Activated CD4-positive, alpha-beta memory T cell treated with anti-CD3 and anti-CD28 coated beads, Interleukin-2, amount 10 ng/mL, durations not matched to agents 7 days and 5 days (primary cell): ENCODE data around the gene JAML. TPM values are rescaled to one million over a fixed set of nuclear protein-coding genes. Genes with fewer than 3 reads are reported as not detected.

Experiments
- CTCF ChIA-PET: fragments of 350-600 bp; sonication (Branson Sonifier 250); formaldehyde crosslinking; loops from one replicate; lab custom pipeline; 2021; ENCODE audit warnings: antibody characterized with exemption, inconsistent platforms; lab: Charles Lee
- POLR2A ChIA-PET: fragments of 350-600 bp; sonication (Branson Sonifier 250); formaldehyde crosslinking; loops from one replicate; lab custom pipeline; 2021; ENCODE audit warnings: antibody characterized with exemption; lab: Charles Lee
- DNase-seq: peaks from one replicate; pipeline ENCODE4 v3.0.0-alpha.2; 2020
- H3K27ac Mint-ChIP-seq: one replicate; pipeline ENCODE4 v1.8.0; 2021; ENCODE audit warnings: mild to moderate bottlenecking, mixed read lengths
- H3K27me3 Mint-ChIP-seq: one replicate; pipeline ENCODE4 v1.8.0; 2021; ENCODE audit warnings: mixed read lengths
- H3K36me3 Mint-ChIP-seq: one replicate; pipeline ENCODE4 v1.8.0; 2021; ENCODE audit warnings: low read depth, mixed read lengths
- H3K4me1 Mint-ChIP-seq: one replicate; pipeline ENCODE4 v1.8.0; 2021; ENCODE audit warnings: mixed read lengths
- H3K4me3 Mint-ChIP-seq: one replicate; pipeline ENCODE4 v1.8.0; 2021; ENCODE audit warnings: mild to moderate bottlenecking, mixed read lengths
- H3K9me3 Mint-ChIP-seq: one replicate; pipeline ENCODE4 v1.8.0; 2021; ENCODE audit warnings: mixed read lengths
- total RNA-seq, 2 experiments: library from RNA; stranded (reverse); gene quantifications; one replicate each; pipeline ENCODE4 v1.2.3, GENCODE V29; 2021

Gene JAML
- total RNA-seq, 2 experiments from 2014 or later, result 102 to 103 TPM

DNA sequence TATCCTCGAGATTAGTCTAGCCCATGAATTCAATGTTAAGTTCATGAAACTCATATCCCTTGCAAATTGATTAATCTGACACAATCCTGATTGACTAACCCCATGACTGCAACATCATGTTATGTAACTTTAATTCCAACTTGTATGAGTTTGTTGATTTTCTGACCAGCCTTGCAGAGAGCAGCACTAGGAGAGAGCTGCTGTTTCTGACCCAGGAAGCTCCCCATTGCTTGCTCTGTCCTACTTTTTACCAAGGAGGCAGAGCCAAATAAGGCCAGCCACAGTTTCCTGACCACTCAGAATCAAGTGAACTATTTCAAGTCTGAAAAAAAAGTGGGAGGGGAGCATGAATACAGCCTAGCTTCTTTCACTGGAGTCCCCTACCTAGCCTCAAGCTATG lies 14.1 kb upstream of the JAML start:
- DNase-seq, result no peak
- peak overlapping the region; percentile 63 for H3K4me3 Mint-ChIP-seq
- H3K36me3 Mint-ChIP-seq, result peaks cover 67% of the 10 kb centered on the region
- peak overlapping the region; percentile 78 for H3K27ac Mint-ChIP-seq
- no peaks in the 10 kb centered on the region for H3K9me3 Mint-ChIP-seq
- ChIA-PET CTCF (interaction anchor here (1.3 to 4.1 kb wide), 6 partner anchors 10 to 57 kb away, joined by 4 to 43 read pairs (median 6); partner anchors contain the start of genes JAML and MPZL3), POLR2A (interaction anchor here (0.6 to 5.6 kb wide), 15 partner anchors 8 to 334 kb away, joined by 3 to 96 read pairs (median 9); partner anchors contain the start of genes CD3D, CD3G, JAML and MPZL3)
- peaks cover 83% of the 10 kb centered on the region for H3K4me1 Mint-ChIP-seq
- H3K27me3 Mint-ChIP-seq, result no peaks in the 10 kb centered on the region

DNA sequence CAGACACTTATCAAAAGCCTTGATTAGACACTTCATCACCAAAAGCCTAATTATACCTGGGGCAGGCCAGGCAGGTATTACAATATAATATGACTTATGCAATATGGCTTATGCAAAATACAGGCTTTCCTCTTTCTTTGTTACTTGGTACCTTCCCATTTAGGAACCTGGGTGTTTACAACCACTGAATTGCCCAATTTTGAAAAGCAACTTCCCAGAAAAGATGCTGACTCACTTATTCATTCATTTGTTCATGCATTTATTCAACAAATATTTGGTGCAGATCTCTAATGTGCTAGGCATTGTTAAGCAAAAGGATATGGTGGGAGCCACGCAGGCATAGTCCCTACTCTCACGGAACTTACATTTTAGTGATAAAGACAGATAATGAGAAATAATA lies 13.6 kb upstream of the JAML start:
- Mint-ChIP-seq H3K27ac (peak overlapping the region; percentile 78), H3K27me3 (no peaks in the 10 kb centered on the region), H3K4me1 (peaks cover 84% of the 10 kb centered on the region), H3K4me3 (peak overlapping the region; percentile 63), H3K9me3 (no peaks in the 10 kb centered on the region), H3K36me3 (peaks cover 65% of the 10 kb centered on the region)
- no peak for DNase-seq
- CTCF ChIA-PET, result interaction anchor here (1.4 to 4.1 kb wide), 3 partner anchors 9 to 39 kb away, joined by 4 to 43 read pairs (median 6); partner anchors contain the start of gene MPZL3
- POLR2A ChIA-PET, result interaction anchor here (0.6 to 5.6 kb wide), 11 partner anchors 8 to 334 kb away, joined by 3 to 96 read pairs (median 11); partner anchors contain the start of genes CD3D, CD3G, JAML and MPZL3

DNA sequence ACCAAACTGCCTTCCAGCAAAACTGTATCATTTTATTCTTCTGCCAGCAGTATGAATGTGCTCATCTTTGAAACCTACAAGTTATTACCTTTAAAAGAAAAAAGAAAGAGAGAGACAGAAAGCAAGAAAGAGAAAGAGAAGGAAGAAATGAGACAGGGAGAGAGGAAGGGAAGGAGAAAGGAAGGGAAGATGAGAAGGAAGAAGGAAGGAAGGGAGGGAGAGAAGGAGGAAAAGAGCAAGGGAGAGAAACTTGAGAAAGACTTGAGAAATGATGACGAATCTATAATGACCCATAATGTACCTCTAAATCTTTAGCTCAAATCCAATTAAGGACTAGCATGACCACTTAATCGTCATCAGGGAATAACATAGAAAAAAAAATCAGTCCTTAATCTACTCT lies 11.4 kb upstream of the JAML start:
- no peak for DNase-seq
- CTCF ChIA-PET, result interaction anchor here (0.9 to 1.2 kb wide), 2 partner anchors 14 to 38 kb away, joined by 3 to 11 read pairs; no protein-coding TSS in a partner anchor
- H3K27ac Mint-ChIP-seq, result no peak overlapping the region
- peaks cover 73% of the 10 kb centered on the region for H3K4me1 Mint-ChIP-seq
- no peaks in the 10 kb centered on the region for H3K9me3 Mint-ChIP-seq
- H3K36me3 Mint-ChIP-seq, result peaks cover 49% of the 10 kb centered on the region
- POLR2A ChIA-PET, result interaction anchor here (0.7 to 1.8 kb wide), 4 partner anchors 9 to 34 kb away, joined by 4 to 8 read pairs (median 4); partner anchors contain the start of genes JAML and MPZL3
- H3K4me3 Mint-ChIP-seq, result no peak overlapping the region
- H3K27me3 Mint-ChIP-seq, result no peaks in the 10 kb centered on the region

DNA sequence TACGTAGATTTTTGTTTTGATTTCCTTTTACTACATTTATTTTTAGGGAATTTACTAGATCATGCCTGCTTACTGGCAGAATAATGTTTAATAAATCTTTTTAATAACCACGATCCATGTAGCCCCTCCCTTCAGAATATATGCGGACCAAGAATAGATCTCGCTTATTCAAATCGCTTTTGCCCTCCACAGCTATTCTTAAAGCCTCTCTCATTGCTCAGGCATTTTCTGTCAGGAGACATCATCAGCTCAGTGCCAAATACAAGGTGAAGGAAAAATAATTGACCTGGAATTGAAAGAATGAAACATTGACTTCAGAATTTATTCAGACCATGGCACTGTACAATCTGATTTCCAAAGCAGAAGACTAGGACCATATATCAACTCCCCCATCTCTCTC lies 10.0 kb upstream of the JAML start:
- Mint-ChIP-seq H3K27me3 (no peaks in the 10 kb centered on the region), H3K4me1 (peaks cover 59% of the 10 kb centered on the region), H3K4me3 (no peak overlapping the region), H3K9me3 (no peaks in the 10 kb centered on the region), H3K36me3 (peaks cover 41% of the 10 kb centered on the region), H3K27ac (no peak overlapping the region)
- POLR2A ChIA-PET, result interaction anchor here (0.8 kb wide), 1 partner anchor 11 kb away, joined by 3 read pairs; no protein-coding TSS in a partner anchor
- CTCF ChIA-PET, result interaction anchor here (0.8 kb wide), 1 partner anchor 36 kb away, joined by 5 read pairs; no protein-coding TSS in a partner anchor
- no peak for DNase-seq

DNA sequence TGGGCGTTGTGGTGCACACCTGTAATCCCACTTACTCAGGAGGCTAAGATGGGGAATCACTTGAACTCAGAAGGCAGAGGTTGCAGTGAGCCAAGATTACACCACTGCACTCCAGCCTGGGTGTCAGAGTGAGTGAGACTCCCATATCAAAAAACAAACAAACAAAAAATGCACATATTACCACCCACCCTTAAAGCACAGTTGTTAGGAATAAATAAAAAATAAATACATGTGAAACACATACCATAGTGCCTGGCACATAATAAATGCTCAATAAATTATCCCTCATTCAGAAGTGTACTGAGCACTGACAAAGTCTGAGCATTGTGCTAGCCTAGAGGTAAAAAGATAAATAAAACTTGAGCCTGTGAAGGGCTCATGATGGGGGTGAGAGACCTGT lies 9.0 kb upstream of the JAML start:
- ChIA-PET CTCF (no interaction called here), POLR2A (interaction anchor here (0.8 to 1.7 kb wide), 2 partner anchors 9 to 12 kb away, joined by 3 to 9 read pairs; partner anchors contain the start of gene JAML)
- peak overlapping the region; percentile 38 for H3K27ac Mint-ChIP-seq
- H3K4me1 Mint-ChIP-seq, result peaks cover 51% of the 10 kb centered on the region
- H3K9me3 Mint-ChIP-seq, result no peaks in the 10 kb centered on the region
- no peaks in the 10 kb centered on the region for H3K27me3 Mint-ChIP-seq
- H3K4me3 Mint-ChIP-seq, result no peak overlapping the region
- H3K36me3 Mint-ChIP-seq, result peaks cover 35% of the 10 kb centered on the region
- DNase-seq, result no peak

DNA sequence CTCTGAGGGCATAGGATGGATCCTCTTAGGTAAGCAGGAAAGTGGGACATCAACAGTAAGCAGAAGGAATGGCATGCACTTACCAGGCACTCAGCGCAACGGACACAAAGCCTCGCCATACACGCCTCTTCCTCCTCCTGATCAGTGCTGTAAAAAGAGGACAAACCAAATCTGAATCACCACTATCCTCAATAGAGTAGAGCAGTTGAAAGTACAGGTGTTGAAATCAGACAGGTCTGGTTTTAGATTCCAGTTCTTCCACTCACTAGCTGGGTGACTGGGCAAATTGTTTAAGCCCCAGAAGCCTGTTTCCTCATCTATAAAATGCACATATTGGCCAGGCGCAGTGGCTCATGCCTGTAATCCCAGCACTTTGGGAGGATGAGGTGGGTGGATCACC lies 8.6 kb upstream of the JAML start:
- Mint-ChIP-seq H3K27me3 (no peaks in the 10 kb centered on the region), H3K36me3 (peaks cover 33% of the 10 kb centered on the region), H3K27ac (peak overlapping the region; percentile 38), H3K4me1 (peaks cover 46% of the 10 kb centered on the region), H3K9me3 (no peaks in the 10 kb centered on the region), H3K4me3 (no peak overlapping the region)
- ChIA-PET CTCF (interaction anchor here (0.7 kb wide), 1 partner anchor 35 kb away, joined by 3 read pairs; no protein-coding TSS in a partner anchor), POLR2A (interaction anchor here (1.7 kb wide), 1 partner anchor 9 kb away, joined by 9 read pairs; the partner anchor contains the start of gene JAML)
- no peak for DNase-seq

DNA sequence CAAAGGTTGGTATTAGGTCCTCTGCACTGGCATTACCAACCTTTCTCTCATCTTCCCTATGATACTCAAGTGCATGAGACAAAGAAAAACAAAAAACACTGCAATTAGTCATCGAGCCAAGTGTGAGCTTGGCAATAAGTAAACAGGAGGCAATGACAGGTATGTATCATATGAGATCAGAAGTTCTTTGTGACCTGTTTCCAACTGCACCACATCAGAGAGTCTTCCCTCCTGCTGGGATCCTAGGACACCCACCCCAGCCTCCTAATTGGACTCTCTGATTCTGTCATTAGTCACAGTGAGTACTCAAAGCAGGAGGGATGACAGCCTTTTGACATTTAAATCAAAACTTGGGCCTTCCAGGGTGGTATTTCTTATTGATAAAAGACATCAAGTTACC lies 7.8 kb upstream of the JAML start:
- Mint-ChIP-seq H3K27me3 (no peaks in the 10 kb centered on the region), H3K9me3 (no peaks in the 10 kb centered on the region), H3K4me1 (peaks cover 41% of the 10 kb centered on the region), H3K27ac (peak overlapping the region; percentile 38), H3K4me3 (no peak overlapping the region), H3K36me3 (peaks cover 30% of the 10 kb centered on the region)
- ChIA-PET POLR2A (interaction anchor here (1.2 to 1.7 kb wide), 3 partner anchors 8 to 18 kb away, joined by 3 to 9 read pairs (median 5); partner anchors contain the start of gene JAML), CTCF (interaction anchor here (0.7 kb wide), 1 partner anchor 34 kb away, joined by 3 read pairs; no protein-coding TSS in a partner anchor)
- no peak for DNase-seq

DNA sequence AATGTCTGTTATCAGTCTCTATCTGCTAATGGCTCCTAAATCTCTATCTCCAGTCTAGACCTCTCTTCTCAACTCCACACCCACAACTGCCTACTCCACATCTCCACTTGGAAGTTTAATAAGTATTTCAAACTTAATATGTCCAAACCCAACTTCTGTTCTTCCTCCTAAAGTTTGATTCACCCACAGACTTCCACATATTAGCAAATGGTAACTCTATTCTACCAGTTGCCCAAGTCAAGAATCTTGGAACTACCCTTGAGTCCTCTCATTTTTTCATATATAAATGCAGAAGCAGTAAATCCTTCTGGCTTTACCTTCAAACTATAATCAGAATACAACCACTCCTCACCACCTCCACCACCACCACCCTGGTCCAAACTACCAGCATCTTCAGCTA lies 6.7 kb upstream of the JAML start:
- no peak overlapping the region for H3K4me3 Mint-ChIP-seq
- peaks cover 29% of the 10 kb centered on the region for H3K36me3 Mint-ChIP-seq
- DNase-seq, result no peak
- no peak overlapping the region for H3K27ac Mint-ChIP-seq
- no peaks in the 10 kb centered on the region for H3K9me3 Mint-ChIP-seq
- ChIA-PET POLR2A (interaction anchor here (1.2 to 4.0 kb wide), 3 partner anchors 9 to 16 kb away, joined by 3 to 49 read pairs (median 5); no protein-coding TSS in a partner anchor), CTCF (interaction anchor here (1.0 to 2.5 kb wide), 2 partner anchors 33 kb away, joined by 4 to 7 read pairs; no protein-coding TSS in a partner anchor)
- H3K4me1 Mint-ChIP-seq, result peaks cover 33% of the 10 kb centered on the region
- no peaks in the 10 kb centered on the region for H3K27me3 Mint-ChIP-seq

DNA sequence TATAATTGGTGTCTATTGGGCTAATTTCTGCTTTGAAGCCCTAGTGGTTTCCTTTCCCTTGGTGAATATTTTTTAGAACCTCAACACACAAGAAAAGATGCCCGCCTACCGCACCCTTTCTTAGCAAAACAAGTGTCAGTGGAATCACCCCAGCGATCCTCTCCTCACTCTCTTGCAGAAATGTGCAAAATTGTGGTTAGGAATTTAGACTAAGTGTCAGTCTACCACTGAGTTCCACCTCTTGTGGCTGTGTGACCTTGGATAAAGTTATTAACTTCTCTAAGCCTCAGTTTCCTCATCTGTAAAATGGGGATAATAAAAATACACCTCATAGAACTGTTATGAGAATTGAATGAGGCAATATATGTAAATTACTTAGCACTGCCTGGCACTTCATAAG lies 5.3 kb upstream of the JAML start:
- Mint-ChIP-seq H3K4me3 (no peak overlapping the region), H3K27me3 (no peaks in the 10 kb centered on the region), H3K9me3 (no peaks in the 10 kb centered on the region), H3K27ac (no peak overlapping the region), H3K4me1 (peaks cover 31% of the 10 kb centered on the region), H3K36me3 (peaks cover 31% of the 10 kb centered on the region)
- peak; percentile 51 for DNase-seq
- ChIA-PET POLR2A (interaction anchor here (0.9 to 4.0 kb wide), 11 partner anchors 9 to 172 kb away, joined by 3 to 49 read pairs (median 4); partner anchors contain the start of genes CD3D and MPZL3), CTCF (interaction anchor here (1.0 to 2.5 kb wide), 3 partner anchors 12 to 66 kb away, joined by 3 to 7 read pairs (median 3); no protein-coding TSS in a partner anchor)

DNA sequence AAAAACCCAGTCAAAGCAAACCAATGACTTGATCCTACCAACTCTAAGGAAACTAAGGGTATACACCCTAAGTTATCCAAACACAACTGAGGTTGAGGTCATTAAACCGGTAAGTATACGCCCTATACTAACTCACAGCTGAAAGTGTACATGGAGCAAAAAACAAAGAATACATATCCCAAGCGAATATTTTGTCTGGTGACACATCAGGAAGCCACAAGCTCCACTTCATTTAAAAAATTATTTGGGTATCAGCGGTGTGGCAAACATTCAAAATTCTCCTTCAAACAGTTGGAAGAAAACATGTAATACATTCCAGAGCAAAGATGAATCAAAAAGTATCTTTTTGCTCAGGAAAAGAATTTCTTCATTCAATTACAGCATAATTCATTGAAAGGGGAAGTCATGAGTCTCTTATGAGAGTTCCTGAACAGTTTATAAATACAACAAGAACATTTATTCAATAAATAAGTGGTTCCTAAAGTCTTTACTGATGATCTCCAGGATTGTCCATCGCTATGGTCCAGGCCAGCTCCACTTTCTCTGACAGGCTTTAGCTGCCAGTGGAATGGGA lies 4.5 kb upstream of the JAML start:
- H3K36me3 Mint-ChIP-seq, result peaks cover 34% of the 10 kb centered on the region
- no peak overlapping the region for H3K27ac Mint-ChIP-seq
- no peaks in the 10 kb centered on the region for H3K27me3 Mint-ChIP-seq
- no peak overlapping the region for H3K4me3 Mint-ChIP-seq
- H3K4me1 Mint-ChIP-seq, result peaks cover 34% of the 10 kb centered on the region
- ChIA-PET POLR2A (interaction anchor here (0.9 to 4.0 kb wide), 12 partner anchors 8 to 173 kb away, joined by 3 to 49 read pairs (median 4); partner anchors contain the start of genes CD3D and MPZL3), CTCF (interaction anchor here (1.0 to 2.5 kb wide), 5 partner anchors 10 to 66 kb away, joined by 3 to 7 read pairs (median 4); no protein-coding TSS in a partner anchor)
- DNase-seq, result no peak
- H3K9me3 Mint-ChIP-seq, result no peaks in the 10 kb centered on the region

DNA sequence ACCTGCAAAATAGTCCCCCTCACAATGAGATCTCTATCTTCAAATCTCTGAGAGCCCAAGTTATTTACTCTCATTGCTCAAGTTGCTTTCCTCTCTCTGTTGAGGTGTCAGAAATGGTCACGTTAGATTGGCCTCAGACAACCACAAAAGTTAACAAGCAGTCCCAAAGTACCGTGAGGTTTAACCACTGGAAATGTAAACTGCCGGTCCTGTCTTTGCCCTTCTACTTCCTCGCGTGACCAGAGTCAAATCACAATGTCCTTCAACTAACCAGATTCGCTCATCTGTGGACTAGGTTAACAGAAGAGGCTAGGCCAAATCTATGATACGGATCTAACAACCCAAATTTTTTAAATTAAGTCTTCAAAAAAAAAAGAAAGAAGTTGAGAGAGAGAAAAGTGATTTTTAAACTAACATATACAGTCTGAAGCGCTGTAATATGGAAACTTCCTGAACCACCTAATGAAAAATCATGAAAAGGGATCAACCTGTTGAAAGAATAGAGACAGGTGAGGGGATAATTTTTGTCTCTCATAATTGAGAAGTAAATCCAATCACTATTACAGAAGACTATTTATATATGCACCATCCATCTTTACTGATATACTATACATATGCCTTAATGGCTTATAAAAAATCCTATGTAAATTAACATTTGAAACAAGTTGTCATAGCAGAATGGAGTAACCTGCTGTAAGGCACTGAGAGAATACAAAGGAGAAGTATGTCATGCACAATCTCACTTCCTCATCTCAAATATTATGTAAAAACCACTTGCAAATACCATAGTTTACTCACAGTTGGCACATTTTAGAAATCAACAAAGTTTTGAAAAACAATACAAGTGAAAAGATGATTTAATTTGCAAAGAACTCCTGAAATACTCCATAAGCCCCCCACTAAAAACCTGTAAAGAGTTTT lies 3.3 kb upstream of the JAML start:
- ChIA-PET POLR2A (interaction anchor here (0.9 to 15.3 kb wide), 11 partner anchors 9 to 116 kb away, joined by 4 to 249 read pairs (median 16); partner anchors contain the start of genes CD3D, CD3G and MPZL3), CTCF (interaction anchor here (0.9 to 3.9 kb wide), 8 partner anchors 11 to 49 kb away, joined by 3 to 42 read pairs (median 4); no protein-coding TSS in a partner anchor)
- Mint-ChIP-seq H3K4me1 (peaks cover 31% of the 10 kb centered on the region), H3K4me3 (peak overlapping the region; percentile 43), H3K27ac (no peak overlapping the region), H3K36me3 (peaks cover 34% of the 10 kb centered on the region), H3K27me3 (no peaks in the 10 kb centered on the region), H3K9me3 (no peaks in the 10 kb centered on the region)
- peak; percentile 63 for DNase-seq
